ENCODE measurements around the gene SMPD4. TPM values are rescaled to one million over a fixed set of nuclear protein-coding genes. Genes with fewer than 3 reads are reported as not detected.
"Not testable (repeated sequence)": the region's sequence is repeated elsewhere in the genome, so short reads cannot be mapped to it uniquely, and the experiment has no call there.

Gene SMPD4
- total and polyA plus RNA-seq, 7 donors: 15.7 to 29.8 (median 24.8) TPM

- Histone ChIP-seq H3K27ac (no peak overlapping the region), H3K4me1 (no peaks in the 10 kb centered on the region), H3K36me3 (ENCODE audit: insufficient read depth in 1 of 2, low read depth in 1 of 2) (peaks cover 0 to 51% of the 10 kb centered on the region in 2 donors), H3K9me3 (no peaks in the 10 kb centered on the region), H3K4me3 (no peak overlapping the region), H3K27me3 (ENCODE audit: insufficient read depth in 3 of 3, low read length in 2 of 3) (no peaks in the 10 kb centered on the region)
- 90 to 97% (median 96%) methylated on average over 9 of the region's 9 CpGs for WGBS, 3 donors
- peak in 1 of 2 donors; percentile 26 for DNase-seq
- ATAC-seq: no peak
- intact Hi-C loops (cut with DNase I): no loop called here
- TF ChIP-seq CTCF (IDR thresholded peaks at IDR 0.05): no peak
Measured at GRCh38 chr2:130158631-130159030, 22.8 kb downstream of the SMPD4 start.

GRCh38 chr2:130157825-130158514 is 23.4 kb downstream of the SMPD4 start:
- H3K27me3 ChIP-seq (ENCODE audit: insufficient read depth in 3 of 3, low read length in 2 of 3); H3K4me1 ChIP-seq; H3K9me3 ChIP-seq; ATAC-seq; intact Hi-C loops (cut with DNase I); H3K4me3 ChIP-seq; H3K27ac ChIP-seq: not testable (repeated sequence)
- 75 to 82% (median 78%) methylated on average over 13 of the region's 13 CpGs for WGBS, 3 donors
- DNase-seq: peak in 1 of 2 donors; percentile 22
- peaks cover 0 to 52% of the 10 kb centered on the region in 2 donors for H3K36me3 ChIP-seq (ENCODE audit: insufficient read depth in 1 of 2, low read depth in 1 of 2)

GRCh38 chr2:130157354-130157753 is 24.0 kb downstream of the SMPD4 start:
- H3K27me3 ChIP-seq (ENCODE audit: insufficient read depth in 3 of 3, low read length in 2 of 3); H3K4me1 ChIP-seq; intact Hi-C loops (cut with DNase I); ATAC-seq; H3K27ac ChIP-seq; H3K4me3 ChIP-seq; H3K9me3 ChIP-seq: not testable (repeated sequence)
- peaks cover 0 to 52% of the 10 kb centered on the region in 2 donors for H3K36me3 ChIP-seq (ENCODE audit: insufficient read depth in 1 of 2, low read depth in 1 of 2)
- 85 to 92% (median 92%) methylated on average over 9 to 11 of the region's 12 CpGs for WGBS, 3 donors
- DNase-seq: peak in 1 of 2 donors; percentile 49

GRCh38 chr2:130156624-130157004 is 24.8 kb downstream of the SMPD4 start:
- H3K4me3 ChIP-seq: no peak overlapping the region
- H3K27me3 ChIP-seq (ENCODE audit: insufficient read depth in 3 of 3, low read length in 2 of 3): no peaks in the 10 kb centered on the region
- H3K9me3 ChIP-seq: no peaks in the 10 kb centered on the region
- no peaks in the 10 kb centered on the region for H3K4me1 ChIP-seq
- peak in 1 of 2 donors; percentile 27 for DNase-seq
- peak in 1 of 4 donors; percentile 7 for ATAC-seq
- 86 to 93% (median 88%) methylated on average over 9 of the region's 9 CpGs for WGBS, 3 donors
- H3K27ac ChIP-seq: no peak overlapping the region
- intact Hi-C loops (cut with DNase I): no loop called here
- H3K36me3 ChIP-seq (ENCODE audit: insufficient read depth in 1 of 2, low read depth in 1 of 2): peaks cover 0 to 58% of the 10 kb centered on the region in 2 donors
- TF ChIP-seq CTCF (IDR thresholded peaks at IDR 0.05): no peak

- H3K4me1 ChIP-seq; H3K27ac ChIP-seq; H3K9me3 ChIP-seq; H3K4me3 ChIP-seq; H3K27me3 ChIP-seq (ENCODE audit: insufficient read depth in 3 of 3, low read length in 2 of 3); intact Hi-C loops (cut with DNase I): not testable (repeated sequence)
- H3K36me3 ChIP-seq (ENCODE audit: insufficient read depth in 1 of 2, low read depth in 1 of 2): peaks cover 0 to 54% of the 10 kb centered on the region in 2 donors
- 61 to 66% (median 62%) methylated on average over 14 to 16 of the region's 16 CpGs for WGBS, 3 donors
- TF ChIP-seq CTCF (IDR thresholded peaks at IDR 0.05): peak; percentile 30
- DNase-seq (peak in 1 of 2 donors; percentile 56), ATAC-seq (peak; percentile 54 to 64 (median 57))
Measured at GRCh38 chr2:130155956-130156623, 25.3 kb downstream of the SMPD4 start.
